ENCODE measurements around the gene CORO1C.

Gene CORO1C

DNA sequence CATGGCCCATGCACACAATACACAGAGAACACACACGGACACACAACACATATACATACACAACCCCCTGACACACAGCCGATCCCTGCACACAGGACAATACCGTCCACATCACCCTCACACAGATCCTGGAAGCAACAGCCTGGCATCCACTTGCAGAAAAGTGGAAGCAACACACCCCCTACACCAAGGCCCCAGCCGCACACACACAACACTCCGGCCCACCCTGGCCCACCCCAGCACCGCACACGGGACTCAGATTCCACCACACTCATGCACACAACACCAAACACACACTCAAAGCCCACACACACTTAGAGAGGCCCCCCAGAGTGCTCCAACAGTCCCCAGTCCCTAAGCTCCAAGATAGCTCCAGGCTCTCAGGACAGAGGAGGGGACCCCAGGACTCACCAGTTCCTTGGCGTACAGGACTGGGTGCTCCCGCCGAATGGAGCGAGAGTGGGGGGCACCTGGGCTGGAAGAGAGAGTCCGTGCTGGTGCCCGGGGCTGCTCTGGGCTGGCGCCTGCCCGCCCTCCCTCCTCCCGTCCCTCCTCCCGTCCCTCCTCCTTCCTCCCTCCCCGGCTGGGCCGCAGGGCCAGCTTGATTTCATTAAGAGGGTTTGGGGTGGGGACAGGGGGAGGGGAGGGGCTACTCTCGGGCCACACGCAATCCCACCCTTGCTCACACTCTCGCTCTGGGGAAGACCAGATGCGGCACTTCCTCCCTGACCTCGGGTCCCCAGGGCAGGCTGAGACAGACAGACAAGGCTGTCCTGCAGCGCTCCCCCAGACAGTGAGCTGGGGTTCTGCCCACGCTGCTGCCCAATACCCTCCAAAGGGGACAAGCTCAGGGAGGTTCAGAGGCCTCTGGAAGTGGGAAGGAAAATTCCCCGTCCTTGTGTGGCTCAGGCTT, 133.5 kb downstream of the CORO1C start, which contains the start of gene TMEM119:
TMEM119 (minus strand) TSS at position 526 of the 913 bp plus-strand sequence. CDS start 5,701 bp downstream, outside the sequence.
- no peak for FAIRE-seq

DNA sequence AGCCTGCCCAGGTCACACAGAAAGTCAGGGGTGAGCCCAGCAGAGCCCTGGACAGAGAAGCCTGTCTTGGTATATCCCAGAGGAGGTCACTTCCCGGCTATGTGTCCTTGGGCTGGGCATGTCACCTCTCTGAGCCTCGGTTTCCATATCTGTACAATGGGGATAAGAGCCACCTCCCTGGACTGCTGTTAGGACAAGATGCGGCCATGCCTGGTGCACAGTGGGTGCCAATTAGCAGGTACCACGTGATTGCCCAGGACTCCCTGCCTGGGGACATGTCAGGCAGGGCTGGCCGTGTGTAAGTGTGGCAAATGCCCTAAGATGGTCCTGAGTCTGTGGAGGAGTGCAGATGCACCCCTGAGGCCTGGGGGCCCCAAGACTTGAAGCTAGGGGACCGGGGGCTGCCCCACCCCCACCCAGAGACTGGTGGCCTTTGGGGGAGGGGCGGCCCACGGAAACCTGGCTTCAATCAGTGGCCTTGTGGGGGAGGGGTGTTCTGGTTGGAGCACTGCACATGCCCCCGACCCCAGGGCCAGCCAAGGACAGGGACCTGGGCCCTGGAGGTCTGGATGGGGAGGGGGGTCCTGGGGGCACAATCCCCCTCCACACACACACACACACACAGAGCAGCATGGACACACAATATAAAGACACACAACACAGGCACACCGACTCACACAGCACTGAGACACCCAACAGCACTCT, 134.3 kb downstream of the CORO1C start:
- no peak for FAIRE-seq

DNA sequence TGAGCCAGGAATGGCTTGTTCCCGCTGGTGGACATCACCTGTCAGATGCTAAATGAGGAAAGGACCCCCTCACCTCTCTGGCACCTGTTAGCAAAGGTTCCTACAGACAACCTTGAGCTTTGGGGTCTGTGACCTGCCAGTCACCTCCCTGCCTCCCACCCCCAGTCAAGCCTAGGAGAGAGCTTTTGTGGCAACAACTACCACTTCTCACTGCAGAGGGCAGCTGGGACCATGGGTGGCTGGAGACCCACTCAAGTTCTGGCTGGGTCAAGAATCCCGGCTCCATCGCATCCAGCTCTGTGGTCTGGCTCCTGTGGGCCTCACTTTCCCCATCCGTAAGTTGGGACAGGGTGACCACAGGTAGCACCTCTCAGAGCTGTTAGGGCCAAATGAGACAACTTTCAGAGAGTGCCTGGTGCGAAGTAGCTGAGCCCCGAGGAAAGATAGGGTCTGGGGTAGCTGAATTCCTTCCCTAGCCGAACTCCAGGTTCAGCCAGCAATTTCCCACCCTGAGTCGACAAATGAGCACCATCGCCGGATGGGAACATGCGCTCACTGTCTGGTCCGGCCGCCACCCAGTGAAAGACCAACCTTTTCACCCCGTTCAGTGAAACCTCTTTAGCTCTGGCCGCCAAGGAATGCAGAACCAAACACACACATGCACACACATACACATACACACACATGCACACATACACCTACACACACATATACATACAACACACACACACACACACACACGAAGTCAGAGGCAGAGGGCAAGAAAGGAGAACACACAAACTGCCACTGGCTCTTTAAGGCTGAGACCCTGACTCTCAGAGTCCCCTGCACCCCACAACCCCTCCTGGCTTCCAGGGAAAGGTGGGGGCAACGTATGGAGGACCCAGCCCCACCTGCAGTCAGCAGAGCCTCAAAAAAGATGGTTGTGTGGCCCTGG, 135.3 kb downstream of the CORO1C start:
- FAIRE-seq, result no peak

Measured in TTC549 (cell line).